Stimulated activated CD8-positive, alpha-beta memory T cell treated with anti-CD3 and anti-CD28 coated beads, Interleukin-4, amount 100 ng/mL, for 4 hours (primary cell): ENCODE data around the gene PSMB8.
A peak's percentile ranks its signal among the peaks of the same experiment; 100 is the strongest.

Experiments
- DNase-seq, 2 donors: peaks; one replicate each; pipeline ENCODE4 v3.0.0-alpha.2; 2020; ENCODE audit warnings: low read depth in 2 of 2, low spot score in 1 of 2

The PSMB8 gene

DNA sequence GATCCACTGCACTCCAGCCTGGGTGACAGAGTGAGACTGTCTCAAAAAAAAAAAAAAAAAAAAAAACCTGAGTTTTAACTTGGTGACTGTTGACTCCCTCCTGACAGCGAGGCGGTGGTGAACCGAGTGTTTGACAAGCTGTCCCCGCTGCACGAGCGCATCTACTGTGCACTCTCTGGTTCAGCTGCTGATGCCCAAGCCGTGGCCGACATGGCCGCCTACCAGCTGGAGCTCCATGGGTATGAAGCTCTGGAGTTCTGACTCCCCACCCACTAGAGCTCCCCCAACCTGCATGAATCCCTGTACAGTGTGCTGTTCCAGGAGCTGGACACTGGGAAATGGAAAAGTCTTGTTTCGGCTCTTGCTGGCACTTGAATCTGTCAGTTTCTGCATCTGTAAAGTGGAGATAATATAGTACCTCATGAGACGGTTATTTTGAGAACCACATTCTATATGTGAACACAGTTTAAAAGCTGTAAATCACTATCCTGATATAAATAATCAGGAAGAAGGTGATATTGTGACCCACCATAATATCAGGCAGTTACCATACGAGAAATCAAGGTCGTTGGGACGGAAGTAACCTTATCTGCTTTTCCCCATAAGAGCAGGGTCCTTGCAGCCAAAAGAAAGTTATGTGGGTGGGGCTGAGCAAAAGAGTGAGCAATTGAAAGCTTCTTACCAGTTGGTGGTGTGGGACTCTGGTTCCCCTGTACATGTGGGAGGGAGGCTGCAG lies 13.5 kb upstream of the PSMB8 start:
- no peak for DNase-seq

DNA sequence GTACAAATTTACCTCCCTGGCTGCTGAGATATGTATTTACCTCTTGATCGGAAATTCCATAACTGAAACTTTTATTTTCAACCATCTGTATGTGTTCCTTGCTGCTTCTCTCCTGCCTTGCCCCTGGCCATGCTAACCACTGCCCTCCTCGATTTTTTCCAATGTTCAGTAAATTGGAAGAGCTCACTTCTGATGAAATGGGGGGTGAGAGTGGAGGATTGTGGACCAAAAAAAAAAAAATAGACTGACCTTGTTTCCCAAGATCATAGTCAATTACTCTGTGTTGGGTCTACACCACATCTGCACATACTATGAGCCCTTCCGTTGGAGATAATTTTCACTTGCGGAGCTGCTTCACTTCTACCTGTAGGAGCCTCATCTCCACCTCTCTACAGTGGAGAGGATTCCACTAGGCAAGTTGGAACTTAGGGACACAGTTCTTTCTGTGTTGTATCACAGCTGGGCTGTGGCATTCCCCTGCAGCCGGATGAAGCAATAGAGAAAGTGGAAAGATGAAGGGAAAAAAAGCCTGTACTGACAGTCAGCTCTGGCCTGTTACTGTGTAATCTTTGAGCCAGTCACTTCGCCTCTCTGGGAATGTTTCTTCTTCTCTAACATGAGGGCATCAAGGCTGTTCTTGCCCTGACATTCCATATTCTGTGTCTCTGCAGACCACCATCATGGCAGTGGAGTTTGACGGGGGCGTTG lies 11.8 kb upstream of the PSMB8 start:
- no peak for DNase-seq

DNA sequence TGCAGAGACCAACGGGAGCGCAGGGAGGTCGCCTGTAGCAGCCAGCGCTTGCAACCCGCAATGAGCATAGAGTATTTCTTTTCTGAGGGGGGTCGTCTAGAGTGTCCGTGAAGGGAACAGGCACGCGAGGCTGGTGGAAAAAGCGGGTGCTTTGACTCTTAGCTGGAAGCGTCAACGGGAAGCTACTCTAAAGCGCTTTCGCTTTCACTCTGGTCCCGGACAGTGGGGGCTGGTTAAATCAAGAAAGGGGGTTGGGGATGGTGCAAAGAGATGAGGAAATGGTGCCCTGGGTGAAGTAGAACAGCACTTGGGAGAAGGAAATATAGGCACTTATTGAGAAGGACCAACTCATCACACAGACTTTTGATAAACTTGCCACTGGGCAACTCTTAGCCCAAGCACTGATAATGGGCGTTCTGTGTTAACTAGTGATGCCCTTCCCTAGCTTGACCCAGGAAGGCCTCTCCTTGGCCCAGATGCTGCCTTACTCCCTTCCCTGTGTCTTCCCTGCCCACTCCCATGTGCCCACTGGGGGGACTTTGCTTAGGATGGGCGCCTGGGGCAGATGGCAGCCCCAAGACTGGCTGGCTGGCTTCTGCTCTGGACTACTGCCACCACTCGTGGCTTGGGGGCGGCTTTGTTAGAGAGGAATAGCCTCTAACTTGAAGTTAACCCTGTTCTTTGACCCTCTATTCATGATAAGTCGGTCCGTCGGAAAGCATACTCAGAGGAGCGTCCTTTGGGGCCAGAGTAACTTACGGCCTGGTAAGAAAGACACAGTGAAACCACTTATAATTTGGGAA lies 10.7 kb upstream of the PSMB8 start:
- DNase-seq, result peak in 1 of 2 donors; percentile 58

DNA sequence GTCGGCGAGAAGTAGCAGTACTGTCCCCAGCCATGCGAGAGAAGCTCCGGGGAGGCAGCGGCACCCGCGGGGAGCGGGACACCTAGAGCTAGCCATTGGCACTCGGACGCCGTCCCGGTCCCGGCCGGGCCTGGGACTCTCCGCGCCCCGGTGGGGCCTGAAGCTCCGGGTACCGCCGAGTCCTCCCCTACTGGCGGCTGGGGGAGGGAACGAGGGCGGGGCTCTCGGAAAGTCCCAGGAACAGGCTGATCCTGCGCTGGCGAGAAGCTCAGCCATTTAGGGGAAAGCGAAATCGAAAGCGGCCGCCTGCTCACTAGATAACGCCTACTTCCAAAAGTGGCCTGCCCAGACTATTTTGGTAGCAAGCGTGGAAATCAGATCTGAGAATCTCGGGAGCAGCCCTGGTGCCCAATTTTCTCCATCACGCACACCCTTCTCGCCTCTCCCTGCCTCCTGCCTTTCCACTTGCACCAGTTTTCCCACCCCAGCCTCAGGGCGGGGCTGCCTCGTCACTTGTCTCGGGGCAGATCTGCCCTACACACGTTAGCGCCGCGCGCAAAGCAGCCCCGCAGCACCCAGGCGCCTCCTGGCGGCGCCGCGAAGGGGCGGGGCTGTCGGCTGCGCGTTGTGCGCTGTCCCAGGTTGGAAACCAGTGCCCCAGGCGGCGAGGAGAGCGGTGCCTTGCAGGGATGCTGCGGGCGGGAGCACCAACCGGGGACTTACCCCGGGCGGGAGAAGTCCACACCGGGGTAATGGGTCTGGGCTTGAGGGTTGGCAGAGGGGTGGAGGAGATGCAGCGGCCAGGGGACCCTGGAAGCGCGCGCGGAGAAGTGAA lies 9.9 kb upstream of the PSMB8 start, which contains the start of the genes PSMB9 and TAP1:
TSS of gene PSMB9 (plus strand) at position 652 of the 835 bp plus-strand sequence. CDS start at position 690, 38 bp downstream.
TSS of gene TAP1 (minus strand) at position 164 of the 835 bp plus-strand sequence. CDS start at position 96, 68 bp downstream.
- peak; percentile 93 to 96 for DNase-seq

DNA sequence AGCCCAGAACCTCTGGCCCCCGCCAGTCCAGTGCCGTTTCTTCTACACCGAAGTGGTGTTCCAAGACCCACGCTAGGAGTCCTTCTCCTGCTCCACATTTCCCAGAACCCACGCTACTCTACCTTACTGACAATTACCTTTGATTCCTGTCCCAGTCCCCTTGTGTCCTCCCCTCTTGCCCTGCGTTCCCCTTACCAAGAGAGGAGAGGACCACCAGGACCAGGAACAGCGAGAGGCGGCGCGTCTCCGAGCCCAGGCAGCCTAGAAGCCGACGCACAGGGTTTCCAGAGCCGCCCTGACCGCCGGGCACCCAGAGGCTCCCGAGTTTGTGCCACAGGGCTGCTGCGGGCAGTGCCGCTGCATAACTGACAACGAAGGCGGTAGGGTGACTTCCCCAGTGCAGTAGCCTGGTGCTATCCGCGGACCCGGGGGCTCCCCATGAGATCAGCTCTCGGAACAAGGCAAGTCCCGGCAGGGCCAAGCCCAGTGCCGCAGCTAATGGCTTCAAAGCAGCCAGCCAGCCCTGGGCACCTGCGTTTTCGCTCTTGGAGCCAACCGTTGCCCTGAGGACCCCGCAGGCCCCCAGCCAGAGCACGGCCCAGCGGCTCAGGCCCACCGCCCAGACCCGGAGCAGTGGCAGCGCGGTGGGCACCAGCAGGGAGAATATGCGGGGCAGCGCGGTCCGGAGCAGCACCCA lies 9.1 kb upstream of the PSMB8 start:
- no peak for DNase-seq

DNA sequence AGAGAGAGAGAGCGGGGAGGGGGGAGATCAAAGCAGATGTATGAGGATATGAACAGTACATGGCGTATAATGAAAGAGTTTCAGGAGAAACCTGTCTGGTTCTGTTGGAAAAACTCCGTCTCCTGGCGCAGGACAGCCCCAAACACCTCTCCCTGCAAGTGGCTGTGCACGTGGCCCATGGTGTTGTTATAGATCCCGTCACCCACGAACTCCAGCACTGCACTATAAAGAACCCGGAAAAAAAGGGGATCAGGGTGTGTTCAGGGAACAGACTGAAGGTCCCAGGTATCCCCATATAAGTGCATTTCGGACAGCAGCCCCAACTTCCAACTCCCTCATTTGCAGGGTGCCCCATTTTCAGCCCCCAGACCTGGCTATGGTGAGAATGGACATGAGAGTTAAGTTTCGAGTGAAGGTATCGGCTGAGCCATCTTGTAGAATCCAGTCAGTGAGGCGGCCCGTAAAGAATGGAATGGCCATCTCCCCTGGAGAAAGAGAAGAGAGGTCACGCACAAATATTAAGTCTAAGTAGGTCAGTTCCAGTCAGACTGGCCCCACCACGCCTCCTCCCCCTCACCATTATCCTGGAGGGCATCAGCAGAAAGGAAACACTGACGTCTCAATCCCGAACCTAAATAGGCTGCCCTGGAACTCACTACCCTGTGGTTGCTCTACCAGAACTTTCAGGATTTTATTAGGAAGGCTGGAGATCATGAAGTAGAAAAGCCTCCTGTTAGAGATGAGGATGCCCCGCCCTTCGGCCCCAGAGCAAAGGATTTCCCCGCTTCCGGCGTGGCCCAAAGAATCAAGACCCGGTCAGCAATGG lies 8.4 kb upstream of the PSMB8 start:
- DNase-seq, result no peak

DNA sequence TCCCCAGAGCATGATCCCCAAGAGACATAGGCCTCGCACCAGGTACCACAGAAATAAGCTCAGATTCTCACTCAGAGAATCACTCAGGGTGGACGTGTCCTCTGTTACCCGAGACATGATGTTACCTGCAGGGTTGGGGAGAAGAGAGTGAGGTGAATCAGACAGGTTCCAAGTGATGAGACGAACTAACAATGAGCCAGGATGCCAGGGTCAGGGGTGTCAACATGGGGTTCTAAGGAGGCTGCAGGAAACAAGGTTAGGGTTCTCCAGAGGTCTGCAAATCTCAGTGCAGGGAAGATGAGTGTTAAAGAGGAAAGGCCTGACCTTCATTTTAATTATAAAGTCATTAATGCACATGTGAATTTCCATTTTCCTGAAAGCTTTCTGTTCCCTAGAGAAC lies 7.2 kb upstream of the PSMB8 start:
- no peak for DNase-seq

DNA sequence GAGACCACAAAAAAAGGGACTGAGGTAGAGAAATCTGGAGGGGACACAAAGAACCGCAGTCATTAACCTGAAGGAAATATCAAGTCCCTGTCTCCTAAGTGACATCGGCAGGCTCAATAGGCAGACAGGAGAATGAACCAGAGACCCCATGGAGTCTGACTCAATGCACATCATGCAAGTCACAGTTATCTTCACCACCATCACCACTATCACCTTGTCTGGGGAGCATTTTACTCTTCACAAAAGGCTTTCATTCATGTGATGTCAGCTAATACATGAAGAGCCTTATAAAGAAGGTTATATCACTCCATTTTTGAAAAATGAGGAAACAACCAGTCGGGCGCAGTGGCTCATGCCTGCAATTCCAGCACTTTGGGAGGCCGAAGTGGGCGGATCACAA lies 5.3 kb upstream of the PSMB8 start:
- no peak for DNase-seq

DNA sequence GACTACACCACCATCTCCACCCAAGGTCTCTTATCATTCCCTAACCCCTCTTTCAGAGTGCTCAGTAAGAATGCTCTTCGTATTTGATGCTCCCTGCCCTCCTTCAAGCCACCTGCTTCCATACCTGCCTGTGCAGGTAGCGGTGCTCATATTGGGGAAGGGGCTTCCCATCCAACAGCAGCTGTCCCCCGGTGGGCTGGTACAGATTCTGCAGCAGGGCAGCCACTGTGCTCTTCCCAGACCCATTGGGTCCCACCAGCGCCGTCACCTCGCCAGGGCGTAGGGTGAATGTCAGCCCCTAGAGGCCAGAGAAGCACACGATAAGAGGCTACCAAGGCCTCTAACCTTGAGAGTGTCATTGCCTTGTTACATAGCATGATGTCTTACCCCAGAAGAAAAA lies 3.9 kb upstream of the PSMB8 start:
- DNase-seq, result no peak

DNA sequence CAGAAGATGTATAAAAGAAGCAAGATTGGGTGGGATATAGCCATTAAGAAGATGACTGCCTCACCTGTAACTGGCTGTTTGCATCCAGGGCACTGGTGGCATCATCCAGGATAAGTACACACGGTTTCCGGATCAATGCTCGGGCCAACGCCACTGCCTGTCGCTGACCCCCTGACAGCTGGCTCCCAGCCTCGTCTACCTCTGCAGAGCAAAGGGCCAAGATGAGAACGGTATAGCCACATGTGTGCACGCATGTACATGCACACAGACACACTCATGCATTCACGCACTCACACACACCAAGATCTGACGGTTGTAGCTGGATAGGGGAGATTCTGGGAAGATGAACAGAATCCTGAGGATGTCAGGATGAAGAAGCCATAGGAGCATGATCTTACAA lies 3.2 kb upstream of the PSMB8 start:
- no peak for DNase-seq

DNA sequence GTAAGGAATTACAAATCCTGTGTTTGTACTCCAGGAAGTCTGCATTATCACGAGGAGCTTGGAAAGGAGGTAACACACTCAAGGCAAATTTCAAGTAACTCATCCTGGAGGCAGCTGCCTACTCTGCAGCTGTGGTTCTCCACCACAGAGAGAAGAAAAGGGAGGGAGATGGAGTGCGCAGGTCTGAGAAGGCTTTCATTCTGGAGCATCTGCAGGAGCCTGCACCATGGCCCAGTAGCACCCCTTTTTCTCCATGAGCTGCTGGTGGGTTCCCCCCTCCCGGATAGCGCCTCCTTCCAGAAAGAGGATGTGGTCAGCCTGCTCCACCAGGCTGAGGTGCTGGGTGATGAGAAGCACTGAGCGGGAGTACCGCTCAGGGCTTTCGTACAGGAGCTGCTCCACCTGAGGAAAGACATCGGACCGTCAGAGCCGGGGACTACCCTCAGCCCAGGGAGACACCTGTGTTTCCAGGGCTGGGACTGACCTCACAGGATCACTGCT lies 1.6 kb upstream of the PSMB8 start:
- DNase-seq, result no peak

DNA sequence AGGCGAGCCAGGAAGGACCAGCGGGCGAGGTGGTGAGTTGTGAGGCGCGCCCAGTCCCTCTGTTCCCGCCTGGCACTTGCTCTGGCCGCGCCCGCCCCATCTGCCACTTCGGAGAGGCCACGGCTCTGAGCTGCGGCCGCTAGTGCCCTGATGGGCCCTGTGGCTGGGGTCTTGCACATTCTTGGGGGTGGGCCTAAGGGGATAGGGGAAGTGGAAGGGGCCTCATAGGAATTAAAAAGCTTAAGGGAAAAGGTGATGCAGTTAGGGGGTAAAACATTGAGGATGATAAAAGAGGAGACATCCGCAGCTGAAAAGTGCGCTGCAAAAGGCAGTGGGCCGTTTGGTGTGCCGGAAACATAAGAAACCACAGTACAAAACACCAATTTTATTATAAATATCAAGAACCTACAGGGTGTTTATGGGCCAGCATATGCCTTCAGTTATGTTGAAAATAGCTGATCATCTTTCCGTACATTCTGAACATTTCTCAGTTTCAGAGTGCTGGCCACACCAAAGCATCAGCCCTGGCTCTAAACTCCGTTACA lies 1.1 kb upstream of the PSMB8 start:
- no peak for DNase-seq

DNA sequence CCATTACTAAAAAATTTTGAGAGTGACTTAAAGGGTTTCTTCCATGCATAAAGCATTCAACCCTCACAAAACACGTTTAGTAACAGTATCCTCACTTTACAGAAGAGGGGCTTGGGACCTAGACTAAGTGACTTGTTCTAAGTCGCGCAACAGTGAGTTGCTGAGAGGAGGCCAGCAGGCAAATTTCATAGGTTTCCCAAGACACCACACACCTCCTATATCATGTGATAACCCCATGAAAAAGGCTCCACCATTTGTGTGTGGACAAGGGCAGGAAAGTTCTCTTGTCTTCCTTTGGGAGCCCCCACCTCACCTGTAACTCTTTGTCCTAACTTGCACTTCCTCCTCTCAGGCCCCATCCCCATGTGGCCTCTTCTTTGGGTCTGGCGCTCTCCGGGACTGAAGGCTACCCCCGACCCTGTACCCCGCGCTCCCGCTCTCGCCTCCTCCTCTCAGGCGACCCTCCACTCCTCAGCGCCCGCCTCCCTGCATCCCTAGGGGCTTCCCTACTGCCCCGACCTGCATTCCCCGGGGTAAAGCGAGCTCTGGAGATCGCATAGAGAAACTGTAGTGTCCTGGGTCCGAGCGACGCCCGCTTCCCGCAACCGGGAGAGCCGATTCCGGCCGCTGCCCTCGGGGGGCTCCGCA lies 392 bp downstream of the PSMB8 start:
- DNase-seq, result no peak

DNA sequence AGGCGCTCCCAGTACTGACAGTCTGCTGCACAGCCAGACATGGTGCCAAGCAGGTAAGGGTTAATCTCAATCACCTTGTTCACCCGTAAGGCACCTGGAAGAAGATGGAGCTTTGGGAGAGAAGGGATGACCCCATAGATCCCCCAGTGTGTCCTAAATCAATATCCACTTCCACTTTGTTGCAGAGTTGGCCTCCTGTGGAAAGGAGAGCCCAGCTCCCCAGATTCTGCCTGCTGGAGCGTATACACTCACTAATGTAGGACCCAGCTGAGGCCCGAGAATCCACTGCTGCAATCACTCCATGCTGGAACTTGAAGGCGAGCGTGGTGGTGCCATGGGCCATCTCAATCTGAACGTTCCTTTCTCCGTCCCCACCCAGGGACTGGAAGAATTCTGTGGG lies 1.2 kb downstream of the PSMB8 start:
- no peak for DNase-seq

DNA sequence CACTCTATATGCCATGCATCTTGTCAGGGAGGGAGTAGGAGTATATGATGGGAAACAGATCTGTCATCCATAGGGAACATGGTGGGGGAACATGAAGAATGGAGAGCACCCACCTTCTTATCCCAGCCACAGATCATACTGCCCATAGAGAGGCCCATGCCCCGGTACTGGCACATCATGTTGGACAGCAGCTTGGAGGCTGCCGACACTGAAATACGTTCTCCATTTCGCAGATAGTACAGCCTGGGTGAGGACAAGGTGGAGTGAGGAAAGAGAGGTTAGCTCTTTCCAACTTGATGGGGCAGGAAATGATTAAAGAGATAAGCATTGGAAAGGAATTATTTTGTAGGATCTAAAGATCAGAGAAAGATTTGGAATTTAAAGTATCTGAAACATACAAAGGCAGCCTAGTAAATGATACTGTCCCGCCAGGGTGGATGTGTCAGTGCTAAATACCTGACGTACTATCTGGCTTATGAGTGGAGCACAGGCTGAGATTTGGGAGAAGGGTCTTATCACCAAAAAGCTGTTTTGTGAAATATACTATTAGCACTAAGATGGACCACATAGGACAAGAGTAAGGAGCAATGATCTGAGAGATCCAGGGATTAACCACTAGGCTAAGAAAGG lies 1.7 kb downstream of the PSMB8 start:
- DNase-seq, result no peak

DNA sequence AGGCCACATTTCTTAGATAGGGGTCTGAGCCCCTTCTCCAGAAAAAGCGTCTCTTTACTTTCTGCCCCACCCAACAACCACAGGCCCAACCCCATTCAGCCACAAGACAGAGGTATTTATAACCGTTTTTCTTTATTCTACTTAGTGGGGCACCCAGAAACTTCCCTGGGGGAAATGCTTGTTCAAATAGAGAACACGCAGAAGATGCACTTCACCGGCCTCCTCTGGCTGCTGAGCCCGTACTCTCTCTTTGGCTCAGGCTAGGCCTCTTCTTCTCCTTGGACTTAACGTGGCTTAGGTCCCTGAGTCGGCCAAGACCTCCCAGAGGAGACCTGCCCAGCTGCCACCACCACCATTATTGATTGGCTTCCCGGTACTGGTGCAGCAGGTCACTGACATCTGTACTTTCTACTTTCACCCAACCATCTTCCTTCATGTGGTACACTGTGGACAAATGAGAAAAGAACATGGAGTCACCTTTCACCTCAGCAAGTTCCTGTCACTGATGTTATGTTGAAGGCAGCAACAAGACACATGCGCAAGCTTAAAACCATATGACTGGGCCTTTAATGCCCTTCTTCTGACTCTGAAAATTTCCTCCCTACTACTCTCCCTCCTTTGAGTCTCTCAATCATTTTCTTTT lies 3.1 kb downstream of the PSMB8 start:
- DNase-seq, result no peak

DNA sequence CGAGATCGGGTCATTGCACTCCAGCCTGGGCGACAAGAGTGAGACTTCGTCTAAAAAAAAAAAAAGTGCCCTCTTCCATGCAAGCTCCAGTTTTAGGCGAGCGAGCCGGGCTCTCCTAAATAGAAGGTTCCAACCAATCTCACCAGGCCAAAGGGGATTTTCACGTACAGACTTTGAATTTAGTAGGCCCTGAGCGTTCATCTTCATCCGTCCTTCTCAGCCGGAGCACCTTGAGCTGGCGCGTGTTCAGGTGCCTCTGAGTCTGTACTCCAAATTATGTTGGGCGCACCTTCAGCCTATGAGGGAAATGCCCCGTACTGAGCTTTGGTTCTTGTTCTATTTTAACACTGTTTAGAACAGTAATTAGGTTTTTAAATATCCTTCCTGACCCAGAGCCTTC lies 4.5 kb downstream of the PSMB8 start:
- DNase-seq, result no peak
